Fibroblast of peridontal ligament (primary cell): Measurements from ENCODE around the gene SMIM33.
A peak's percentile ranks its signal among the peaks of the same experiment; 100 is the strongest.
"Not testable (repeated sequence)": the region's sequence is repeated elsewhere in the genome, so short reads cannot be mapped to it uniquely, and the experiment has no call there.

ENCODE experiments used
- DNase-seq: peaks from one replicate; pipeline ENCODE4 v3.0.0-alpha.2; 2010; ENCODE audit errors: extremely low read depth

SMIM33 gene

GRCh38 chr5:139482050-139482889 is 11.5 kb downstream of the SMIM33 start, which contains the start of gene STING1:
Gene STING1, minus strand, starts transcription at chr5:139482758. Its CDS starts 1,054 bp downstream, at chr5:139481704.
- peak; percentile 98 for DNase-seq

- not testable (repeated sequence) for DNase-seq
Measured at GRCh38 chr5:139482890-139483208, 12.0 kb downstream of the SMIM33 start.

GRCh38 chr5:139486201-139486600 is 15.4 kb downstream of the SMIM33 start:
- DNase-seq: no peak

- no peak for DNase-seq
Measured at GRCh38 chr5:139488260-139488659, 17.5 kb downstream of the SMIM33 start.

- peak; percentile 67 for DNase-seq
Measured at GRCh38 chr5:139492700-139493192, 21.9 kb downstream of the SMIM33 start.

- DNase-seq: peak; percentile 38
Measured at GRCh38 chr5:139494256-139494655, 23.5 kb downstream of the SMIM33 start.

- peak; percentile 52 for DNase-seq
Measured at GRCh38 chr5:139494832-139495231, 24.0 kb downstream of the SMIM33 start.

- DNase-seq: peak; percentile 50
Measured at GRCh38 chr5:139495638-139496435, 25.0 kb downstream of the SMIM33 start.

GRCh38 chr5:139501381-139501780 is 30.6 kb downstream of the SMIM33 start:
- no peak for DNase-seq

- not testable (repeated sequence) for DNase-seq
Measured at GRCh38 chr5:139503036-139503817, 32.4 kb downstream of the SMIM33 start.

GRCh38 chr5:139503879-139504278 is 33.1 kb downstream of the SMIM33 start:
- DNase-seq: not testable (repeated sequence)

- DNase-seq: not testable (repeated sequence)
Measured at GRCh38 chr5:139504722-139505121, 33.9 kb downstream of the SMIM33 start.

- no peak for DNase-seq
Measured at GRCh38 chr5:139512786-139513390, 42.1 kb downstream of the SMIM33 start.

- peak; percentile 77 for DNase-seq
Measured at GRCh38 chr5:139513434-139513833, 42.6 kb downstream of the SMIM33 start.

GRCh38 chr5:139513852-139514485 is 43.2 kb downstream of the SMIM33 start:
- no peak for DNase-seq

- no peak for DNase-seq
Measured at GRCh38 chr5:139514486-139514856, 43.7 kb downstream of the SMIM33 start.

GRCh38 chr5:139517683-139518564 is 47.1 kb downstream of the SMIM33 start:
- DNase-seq: peak; percentile 79
